ENCODE data around the gene ZSCAN1. TPM values are rescaled to one million over a fixed set of nuclear protein-coding genes. Genes with fewer than 3 reads are reported as not detected.
A peak's percentile ranks its signal among the peaks of the same experiment; 100 is the strongest.

Gene ZSCAN1
- total RNA-seq, 1 donor from 2014 or later: not detected

DNA sequence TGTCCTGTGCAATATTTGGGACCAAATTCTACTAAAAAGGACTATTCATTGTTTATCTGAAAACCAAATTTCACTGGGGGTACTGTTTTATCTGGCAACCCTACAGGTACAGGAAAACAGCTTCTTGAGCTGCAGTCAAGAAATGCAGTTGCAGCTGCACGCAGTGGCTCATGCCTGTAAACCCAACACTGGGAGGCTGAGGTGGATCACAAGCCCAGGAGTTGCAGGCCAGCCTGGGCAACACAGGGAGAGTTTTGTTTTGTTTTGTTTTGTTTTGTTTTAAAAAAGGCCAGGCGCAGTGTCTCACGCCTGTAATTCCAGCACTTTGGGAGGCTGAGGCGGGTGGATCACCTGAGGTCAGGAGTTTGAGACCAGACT is 11.6 kb upstream of the ZSCAN1 start:
- CTCF ChIA-PET: interaction anchor here (1.2 to 1.6 kb wide), 2 partner anchors 129 to 133 kb away, joined by 4 to 10 read pairs; partner anchors contain the start of gene ZNF329
- DNase-seq (no peak), ATAC-seq (ENCODE audit: low read depth) (peak; percentile 8)
- intact Hi-C loops (cut with micrococcal nuclease): loop anchor here (1.0 to 5.0 kb wide), 3 partner anchors 35 to 133 kb away; partner anchors contain the start of genes ZNF135 and ZNF329
- Mint-ChIP-seq H3K27me3 (peaks cover under 1% of the 10 kb centered on the region), H3K27ac (no peak overlapping the region), H3K4me3 (no peak overlapping the region), H3K4me1 (no peaks in the 10 kb centered on the region), H3K36me3 (ENCODE audit: low read depth) (no peaks in the 10 kb centered on the region), H3K9me3 (peaks cover 8% of the 10 kb centered on the region)
- POLR2A ChIA-PET: interaction anchor here (1.0 to 1.2 kb wide), 3 partner anchors 20 to 304 kb away, joined by 4 to 8 read pairs (median 6); partner anchors contain the start of genes ZNF329, ZNF606 and ZSCAN22
- TF ChIP-seq, protein P1, sequence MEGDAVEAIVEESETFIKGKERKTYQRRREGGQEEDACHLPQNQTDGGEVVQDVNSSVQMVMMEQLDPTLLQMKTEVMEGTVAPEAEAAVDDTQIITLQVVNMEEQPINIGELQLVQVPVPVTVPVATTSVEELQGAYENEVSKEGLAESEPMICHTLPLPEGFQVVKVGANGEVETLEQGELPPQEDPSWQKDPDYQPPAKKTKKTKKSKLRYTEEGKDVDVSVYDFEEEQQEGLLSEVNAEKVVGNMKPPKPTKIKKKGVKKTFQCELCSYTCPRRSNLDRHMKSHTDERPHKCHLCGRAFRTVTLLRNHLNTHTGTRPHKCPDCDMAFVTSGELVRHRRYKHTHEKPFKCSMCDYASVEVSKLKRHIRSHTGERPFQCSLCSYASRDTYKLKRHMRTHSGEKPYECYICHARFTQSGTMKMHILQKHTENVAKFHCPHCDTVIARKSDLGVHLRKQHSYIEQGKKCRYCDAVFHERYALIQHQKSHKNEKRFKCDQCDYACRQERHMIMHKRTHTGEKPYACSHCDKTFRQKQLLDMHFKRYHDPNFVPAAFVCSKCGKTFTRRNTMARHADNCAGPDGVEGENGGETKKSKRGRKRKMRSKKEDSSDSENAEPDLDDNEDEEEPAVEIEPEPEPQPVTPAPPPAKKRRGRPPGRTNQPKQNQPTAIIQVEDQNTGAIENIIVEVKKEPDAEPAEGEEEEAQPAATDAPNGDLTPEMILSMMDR (IDR thresholded peaks at IDR 0.05): no peak

DNA sequence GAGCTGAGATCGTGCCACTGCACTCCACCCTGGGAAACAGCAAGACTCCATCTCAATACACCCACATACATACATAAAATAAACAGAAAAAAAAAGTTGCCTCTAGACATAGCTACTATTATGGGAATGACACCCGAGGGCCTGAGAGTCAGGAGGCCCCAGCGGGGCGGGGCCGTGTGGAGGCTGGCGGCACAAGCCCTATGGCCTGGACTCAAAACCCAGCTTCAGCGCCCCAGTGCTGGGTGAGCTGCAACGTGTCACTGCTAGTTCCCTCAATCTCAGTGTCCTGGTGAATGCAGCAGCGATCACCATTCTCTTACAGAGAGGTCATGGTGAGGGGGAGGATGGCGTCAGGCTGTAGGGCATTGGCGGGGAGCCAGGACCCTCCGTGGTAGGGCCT is 9.2 kb upstream of the ZSCAN1 start:
- intact Hi-C loops (cut with micrococcal nuclease): loop anchor here (5.0 kb wide), 1 partner anchor 33 kb away; the partner anchor contains the start of gene ZNF135
- H3K4me1 Mint-ChIP-seq: no peaks in the 10 kb centered on the region
- H3K4me3 Mint-ChIP-seq: no peak overlapping the region
- ChIA-PET CTCF (no interaction called here), POLR2A (no interaction called here)
- no peak overlapping the region for H3K27ac Mint-ChIP-seq
- TF ChIP-seq, protein P1 (IDR thresholded peaks at IDR 0.05): no peak
- H3K27me3 Mint-ChIP-seq: peaks cover 3% of the 10 kb centered on the region
- ATAC-seq (ENCODE audit: low read depth): no peak
- DNase-seq: no peak
- peaks cover 10% of the 10 kb centered on the region for H3K9me3 Mint-ChIP-seq
- H3K36me3 Mint-ChIP-seq (ENCODE audit: low read depth): no peaks in the 10 kb centered on the region

DNA sequence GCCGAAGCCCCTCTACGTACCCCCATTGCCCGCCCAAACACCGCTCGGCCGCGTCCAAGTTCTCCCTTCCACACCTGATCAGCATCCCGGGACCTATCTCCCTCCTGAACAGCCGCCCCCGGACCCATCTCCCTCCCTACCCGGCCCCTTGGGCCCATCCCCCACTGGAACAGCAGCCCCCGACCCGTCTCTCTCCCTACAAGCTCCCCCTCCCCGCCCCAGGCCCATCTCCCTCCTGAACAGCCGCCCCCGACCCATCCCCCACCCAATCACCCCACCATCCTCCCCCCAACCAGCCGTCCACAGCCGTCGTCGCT is 610 bp downstream of the ZSCAN1 start:
- Mint-ChIP-seq H3K36me3 (ENCODE audit: low read depth) (peaks cover 5% of the 10 kb centered on the region), H3K4me1 (no peaks in the 10 kb centered on the region), H3K27ac (no peak overlapping the region), H3K4me3 (no peak overlapping the region), H3K9me3 (peaks cover 16% of the 10 kb centered on the region), H3K27me3 (peaks cover 25% of the 10 kb centered on the region)
- intact Hi-C loops (cut with micrococcal nuclease): no loop called here
- ChIA-PET POLR2A (no interaction called here), CTCF (no interaction called here)
- DNase-seq: no peak
- no peak for ATAC-seq (ENCODE audit: low read depth)
- TF ChIP-seq, protein P1 (IDR thresholded peaks at IDR 0.05): no peak

DNA sequence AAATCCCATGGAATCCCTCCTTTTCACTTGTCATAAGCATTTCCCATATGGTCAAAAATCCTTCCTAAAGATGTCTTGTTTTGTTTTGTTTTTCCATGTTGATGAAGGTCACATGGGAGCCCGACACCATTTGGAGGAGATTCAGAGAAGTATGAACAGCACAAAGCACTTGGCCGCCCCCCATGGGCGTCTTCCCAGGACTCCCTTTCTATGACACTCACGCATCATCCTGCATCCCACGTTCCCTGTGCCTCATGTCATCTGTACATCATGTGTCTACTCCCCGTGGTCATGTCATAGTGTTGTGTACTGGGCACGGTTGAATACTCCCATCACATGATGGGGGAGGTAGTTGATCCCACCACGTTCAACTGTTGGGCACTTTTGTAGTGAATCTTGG is 2.0 kb downstream of the ZSCAN1 start:
- no peak overlapping the region for H3K4me3 Mint-ChIP-seq
- TF ChIP-seq, protein P1 (IDR thresholded peaks at IDR 0.05): no peak

DNA sequence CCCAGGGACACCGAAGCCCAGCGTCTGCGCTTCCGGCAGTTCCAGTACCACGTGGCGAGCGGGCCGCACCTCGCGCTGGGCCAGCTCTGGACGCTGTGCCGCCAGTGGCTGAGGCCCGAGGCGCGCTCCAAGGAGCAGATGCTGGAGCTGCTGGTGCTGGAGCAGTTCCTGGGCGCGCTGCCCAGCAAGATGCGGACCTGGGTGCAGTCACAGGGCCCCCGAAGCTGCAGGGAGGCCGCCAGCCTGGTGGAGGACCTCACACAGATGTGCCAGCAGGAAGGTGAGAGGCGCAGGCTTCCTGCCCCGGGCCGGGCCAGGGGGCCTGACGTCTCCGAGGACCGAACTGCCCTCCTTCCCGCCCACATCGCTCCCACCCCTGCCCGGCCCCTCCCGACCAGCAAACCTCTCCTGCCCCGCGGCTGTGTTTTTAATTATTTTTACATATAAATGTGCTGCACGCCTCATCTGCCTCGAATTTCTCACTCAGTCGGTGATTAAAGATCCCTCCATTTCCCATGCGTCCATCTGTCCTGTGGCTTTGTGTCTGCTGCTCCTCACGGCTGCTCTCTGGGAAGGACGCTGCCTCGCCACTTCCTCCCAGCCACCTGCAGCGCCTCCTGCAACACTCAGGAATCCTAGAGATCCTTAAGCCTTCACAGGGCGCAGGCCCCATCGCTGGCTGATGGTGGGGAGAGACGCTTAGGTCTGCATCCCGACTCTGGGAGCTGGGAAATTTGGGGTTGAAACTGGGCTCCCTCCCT is 4.3 kb downstream of the ZSCAN1 start:
- Mint-ChIP-seq H3K36me3 (ENCODE audit: low read depth) (peaks cover 6% of the 10 kb centered on the region), H3K27ac (no peak overlapping the region), H3K27me3 (peaks cover 25% of the 10 kb centered on the region), H3K9me3 (peaks cover 15% of the 10 kb centered on the region), H3K4me3 (no peak overlapping the region), H3K4me1 (no peaks in the 10 kb centered on the region)
- intact Hi-C loops (cut with micrococcal nuclease): no loop called here
- ATAC-seq (ENCODE audit: low read depth) (no peak), DNase-seq (no peak)
- CTCF ChIA-PET: no interaction called here
- POLR2A ChIA-PET: no interaction called here
- TF ChIP-seq, protein P1 (IDR thresholded peaks at IDR 0.05): no peak

More for the DNA sequence above, 2.0 kb downstream of the ZSCAN1 start:
- intact Hi-C loops (cut with micrococcal nuclease): no loop called here
- ChIA-PET CTCF (no interaction called here), POLR2A (no interaction called here)
- Mint-ChIP-seq H3K9me3 (peaks cover 15% of the 10 kb centered on the region), H3K27ac (no peak overlapping the region), H3K36me3 (ENCODE audit: low read depth) (peaks cover 6% of the 10 kb centered on the region), H3K27me3 (peaks cover 25% of the 10 kb centered on the region), H3K4me1 (no peaks in the 10 kb centered on the region)
- no peak for DNase-seq
- no peak for ATAC-seq (ENCODE audit: low read depth)
